ENCODE measurements around the gene CALML3.

- TF ChIP-seq CTCF (IDR thresholded peaks at IDR 0.05) = no peak
- no peak for TF ChIP-seq EZH2 (IDR thresholded peaks at IDR 0.05; ENCODE audit: borderline replicate concordance, insufficient read depth, low read depth, low read length, poor library complexity, severe bottlenecking)
Observed at GRCh38 chr10:5565205-5565545, 40.4 kb downstream of the CALML3 start.

Data from B cell (primary cell).